NCI-H1048 (cell line): ENCODE results near the gene TMEM59.

ENCODE experiments used
- DNase-seq: peaks from one replicate; lab custom pipeline; 2025; lab: John Stamatoyannopoulos, UW

TMEM59 gene

DNA sequence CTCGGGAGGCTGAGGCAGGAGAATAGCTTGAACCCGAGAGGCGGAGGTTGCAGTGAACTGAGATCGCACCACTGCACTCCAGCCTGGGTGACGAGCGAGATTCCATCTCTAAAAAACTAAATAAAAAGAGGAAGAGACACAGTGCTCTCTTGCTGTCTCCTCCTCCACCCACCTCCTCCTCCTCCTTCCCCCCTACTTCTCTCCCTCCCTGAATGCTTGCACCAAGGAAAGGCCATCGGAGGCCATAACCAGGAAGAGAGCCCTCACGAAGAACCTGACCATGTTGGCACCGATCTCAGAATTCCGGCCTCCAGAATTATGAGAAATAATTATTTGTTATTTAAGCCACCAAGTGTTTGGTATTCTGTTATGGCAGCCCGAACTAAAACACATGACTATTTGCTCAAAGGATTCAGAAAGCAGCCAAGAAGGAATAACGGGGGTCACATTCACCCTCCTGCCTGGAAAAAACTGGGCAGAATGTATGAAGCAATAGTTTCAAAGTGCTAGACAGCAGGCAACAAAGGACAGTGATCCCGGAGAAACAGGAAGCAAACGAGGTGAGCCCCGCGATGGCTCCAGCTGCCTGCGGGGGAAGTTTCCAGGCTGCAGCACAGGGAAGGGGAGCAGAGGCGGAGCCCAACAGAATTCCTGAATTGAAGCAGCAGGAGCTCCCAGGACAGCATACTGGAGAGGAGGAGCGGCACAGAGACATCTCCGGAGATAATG, 70.8 kb downstream of the TMEM59 start:
- DNase-seq: no peak

GRCh38 chr1:53981220-53981619, 71.8 kb downstream of the TMEM59 start:
- no peak for DNase-seq

DNA sequence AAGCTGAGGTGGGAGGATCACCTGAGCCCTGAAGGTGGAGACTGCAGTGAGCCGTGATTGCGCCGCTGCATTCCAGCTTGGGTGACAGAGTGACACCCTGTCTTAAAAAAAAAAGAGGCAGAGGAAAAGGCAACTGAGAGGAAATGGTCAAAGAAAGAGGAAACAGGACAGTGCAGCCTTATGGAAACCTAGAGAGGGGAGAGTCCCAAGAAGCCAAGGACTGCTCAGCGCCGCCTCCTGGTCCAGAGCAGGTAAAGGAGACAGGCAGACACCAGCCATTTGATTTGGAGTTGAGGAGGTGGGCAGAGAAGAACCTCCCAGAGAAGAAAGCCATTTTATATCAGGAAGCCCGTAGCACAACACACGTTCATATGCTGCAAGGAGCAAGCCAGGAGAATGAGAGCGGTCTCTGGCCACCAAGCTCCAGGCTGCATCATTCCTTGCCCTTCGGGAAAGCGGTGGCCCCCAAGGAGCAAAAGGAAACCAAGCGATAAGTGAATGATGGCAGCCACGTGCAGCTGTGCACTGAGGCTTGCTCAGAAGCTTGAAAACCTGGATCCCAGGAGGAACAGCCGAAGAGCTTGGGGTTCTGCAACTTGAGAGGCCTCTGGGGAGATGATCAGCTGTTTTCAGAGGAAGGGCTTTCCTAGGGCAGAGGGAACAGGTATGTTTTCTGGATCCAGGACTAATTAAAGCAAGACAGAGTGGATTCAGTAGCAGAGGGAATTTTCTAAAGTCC, 73.1 kb downstream of the TMEM59 start:
- no peak for DNase-seq
